Endothelial cell of umbilical vein (primary cell): ENCODE results near the gene FYN. TPM values are rescaled to one million over a fixed set of nuclear protein-coding genes. Genes with fewer than 3 reads are reported as not detected.

ENCODE experiments used
- BruUV-seq: library from RNA; stranded (reverse); fragments of 400-500 nt; replicated peaks from 2 replicates; lab custom pipeline; 2021; lab: Mats Ljungman, UMichigan
- CTCF ChIA-PET: fragments of 300-600, 350-600 bp; sonication (Branson Sonifier 250); formaldehyde crosslinking; loops from one replicate; lab custom pipeline; 2021; ENCODE audit warnings: antibody characterized with exemption, inconsistent platforms; lab: Charles Lee
- POLR2A ChIA-PET: fragments of 300-600, 350-600 bp; sonication (Branson Sonifier 250); formaldehyde crosslinking; loops from one replicate; lab custom pipeline; 2021; ENCODE audit warnings: antibody characterized with exemption, inconsistent platforms; lab: Charles Lee
- DNase-seq: peaks from one replicate; pipeline ENCODE4 v3.0.0-alpha.2; 2011; ENCODE audit warnings: low read depth, low spot score
- FAIRE-seq: peaks from 2 replicates; lab custom pipeline; 2011; peaks lifted over from hg19 to GRCh38; lab: Jason Lieb, UNC
- H2AFZ ChIP-seq: 2 replicates; pipeline ENCODE4 v1.6.0; 2012; ENCODE audit warnings: low read depth, low read length, control low read depth, inconsistent platforms
- H3K27ac ChIP-seq: 2 replicates; pipeline ENCODE4 v1.5.1; 2011; ENCODE audit warnings: low read depth, mild to moderate bottlenecking, control low read depth, low read length, moderate library complexity; ENCODE audit not compliant: insufficient read depth
- H3K27me3 ChIP-seq, 2 experiments: 2 replicates each; pipeline versions ENCODE4 v1.6.0 to v1.6.1; 2011; ENCODE audit warnings: low read length in 2 of 2, mixed read lengths in 1 of 2; ENCODE audit not compliant: control insufficient read depth in 2 of 2, insufficient read depth in 2 of 2
- H3K36me3 ChIP-seq, 2 experiments: 2 replicates in 1 of 2; 3 replicates in 1 of 2; pipeline ENCODE4 v1.5.1; 2011; ENCODE audit warnings: low read length in 2 of 2, mild to moderate bottlenecking in 1 of 2, moderate library complexity in 1 of 2; ENCODE audit not compliant: control insufficient read depth in 2 of 2, insufficient read depth in 2 of 2; ENCODE audit errors: extremely low read depth in 1 of 2
- H3K4me1 ChIP-seq: 3 replicates; pipeline ENCODE4 v1.5.1; 2011; ENCODE audit warnings: mild to moderate bottlenecking, low read length; ENCODE audit not compliant: control insufficient read depth, insufficient read depth; ENCODE audit errors: extremely low read depth
- H3K4me2 ChIP-seq: 2 replicates; pipeline ENCODE4 v1.6.1; 2011; ENCODE audit warnings: low read length, control low read depth, mixed read lengths; ENCODE audit not compliant: insufficient read depth
- H3K4me3 ChIP-seq, 3 experiments: fragments of 200-600 bp in 1 of 3; sonication (generic), shearing (Covaris generic) in 1 of 3; replicated peaks in 1 of 3; 2 replicates each; pipeline ENCODE4 v1.5.1; 2011 to 2016; ENCODE audit warnings: control low read depth in 3 of 3, low read length in 3 of 3, mild to moderate bottlenecking in 2 of 3, inconsistent platforms in 1 of 3, low read depth in 1 of 3, moderate library complexity in 1 of 3; ENCODE audit not compliant: insufficient read depth in 1 of 3
- H3K79me2 ChIP-seq: 2 replicates; pipeline ENCODE4 v1.6.0; 2012; ENCODE audit warnings: low read length, inconsistent platforms; ENCODE audit not compliant: control insufficient read depth, insufficient read depth
- H3K9ac ChIP-seq: replicated peaks from 2 replicates; pipeline ENCODE3; 2011; ENCODE audit warnings: low read length, control low read depth; ENCODE audit not compliant: insufficient read depth; ENCODE audit errors: extremely low read depth
- H3K9me1 ChIP-seq: replicated peaks from 3 replicates; pipeline ENCODE4 v1.6.0; 2011; ENCODE audit warnings: mild to moderate bottlenecking, low read length; ENCODE audit not compliant: control insufficient read depth, insufficient read depth; ENCODE audit errors: extremely low read depth
- H3K9me3 ChIP-seq: replicated peaks from 2 replicates; pipeline ENCODE4 v1.5.1; 2012; ENCODE audit warnings: low read length, inconsistent platforms; ENCODE audit not compliant: control insufficient read depth, insufficient read depth
- H4K20me1 ChIP-seq: replicated peaks from 2 replicates; pipeline ENCODE3; 2011; ENCODE audit warnings: mild to moderate bottlenecking, low read length; ENCODE audit not compliant: control insufficient read depth, insufficient read depth; ENCODE audit errors: extremely low read depth
- EZH2 ChIP-seq: IDR thresholded peaks from 2 replicates; pipeline ENCODE4 v1.6.1; 2012; ENCODE audit warnings: borderline replicate concordance, low read depth, mild to moderate bottlenecking, moderate library complexity, low read length, inconsistent platforms; ENCODE audit not compliant: severe bottlenecking
- FOS ChIP-seq: IDR thresholded peaks from 2 replicates; pipeline ENCODE4 v1.6.1; 2011; ENCODE audit warnings: mild to moderate bottlenecking, low read length, moderate library complexity, borderline replicate concordance; ENCODE audit not compliant: insufficient read depth
- JUN ChIP-seq: IDR thresholded peaks from 2 replicates; pipeline ENCODE4 v1.6.1; 2011; ENCODE audit warnings: borderline replicate concordance, low read depth; ENCODE audit not compliant: insufficient read length, insufficient read depth
- MYC ChIP-seq: IDR thresholded peaks from one replicate; pipeline ENCODE4 v1.6.1; 2011; ENCODE audit warnings: mild to moderate bottlenecking, low read depth, low read length
- POLR2A ChIP-seq: IDR thresholded peaks from 2 replicates; pipeline ENCODE4 v1.6.1; 2012; ENCODE audit warnings: low read depth, mild to moderate bottlenecking, control low read depth, low read length
- POLR2AphosphoS5 ChIP-seq: IDR thresholded peaks from 2 replicates; pipeline ENCODE4 v1.6.1; 2012; ENCODE audit warnings: low read depth, mild to moderate bottlenecking, control low read depth, low read length, moderate library complexity; ENCODE audit not compliant: insufficient read depth
- dilution Hi-C: fragments of 300-500 bp; cut with MboI; formaldehyde crosslinking; loops from one replicate; pipeline ENCODE4 v1.15.0; 2019; ENCODE audit warnings: low sequenced_read_pairs; ENCODE audit not compliant: extremely low pct_ligation_motif_present
- intact Hi-C: fragments of 100-400 bp; cut with micrococcal nuclease; formaldehyde crosslinking; loops from one replicate; pipeline ENCODE4 v1.10.0; 2022
- polyA plus RNA-seq, 4 experiments: library from polyadenylated mRNA; depleted of rRNA in 3 of 4; stranded (reverse) in 3 of 4; unstranded in 1 of 4; fragments of >200 nt; gene quantifications; 2 replicates each; pipeline versions ENCODE4 v1.2.1 to v1.2.3, GENCODE V29; 2011 to 2012; ENCODE audit warnings: missing spikeins in 1 of 4
- total RNA-seq: library from RNA; stranded (reverse); gene quantifications from 2 replicates; pipeline ENCODE4 v1.2.3, GENCODE V29; 2021
- TF ChIP-seq, protein P1 (sequence below): IDR thresholded peaks from 2 replicates; pipeline ENCODE4 v1.6.1; 2011; ENCODE audit not compliant: insufficient read depth, insufficient read length

The FYN gene
- total and polyA plus RNA-seq, 2 donors (not counting 3 experiments of a cell fraction or from before 2014, with no cell fraction given): 69.0 to 143 TPM

DNA sequence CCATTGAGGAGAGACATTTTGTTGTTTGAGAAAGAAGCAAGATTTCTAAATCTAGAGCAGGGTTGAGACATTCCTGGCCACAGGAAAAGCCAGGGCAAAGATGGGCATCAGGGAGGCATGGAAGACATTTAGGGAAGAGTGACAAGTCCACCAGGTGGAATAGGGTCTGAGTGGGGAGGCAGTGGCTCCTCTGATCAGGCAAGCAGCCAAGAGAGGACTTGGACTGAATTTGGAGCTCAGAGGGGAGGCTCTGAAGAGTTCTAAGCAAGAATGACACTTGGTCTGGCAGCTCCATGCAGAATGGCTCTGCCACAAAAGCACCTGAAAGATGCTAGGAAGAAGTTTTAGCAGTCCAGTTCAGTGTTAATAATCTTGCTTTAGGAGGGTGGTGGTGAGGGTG, 120.8 kb downstream of the FYN start:
- H3K27me3 ChIP-seq: no peaks in the 10 kb centered on the region
- no peaks in the 10 kb centered on the region for H3K9me1 ChIP-seq
- H3K4me3 ChIP-seq: no peak overlapping the region
- FAIRE-seq: no peak
- no peak overlapping the region for H2AFZ ChIP-seq
- intact Hi-C loops (no loop called here), dilution Hi-C loops (no loop called here)
- no peak overlapping the region for H3K4me2 ChIP-seq
- H4K20me1 ChIP-seq: no peaks in the 10 kb centered on the region
- no peak for DNase-seq
- POLR2A ChIA-PET: no interaction called here
- no TSS peak for BruUV-seq
- H3K79me2 ChIP-seq: peaks cover 6% of the 10 kb centered on the region
- no peak for TF ChIP-seq EZH2
- TF ChIP-seq FOS: no peak
- TF ChIP-seq POLR2A: no peak
- TF ChIP-seq, protein P1, sequence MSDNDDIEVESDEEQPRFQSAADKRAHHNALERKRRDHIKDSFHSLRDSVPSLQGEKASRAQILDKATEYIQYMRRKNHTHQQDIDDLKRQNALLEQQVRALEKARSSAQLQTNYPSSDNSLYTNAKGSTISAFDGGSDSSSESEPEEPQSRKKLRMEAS: no peak
- no peak for TF ChIP-seq MYC
- TF ChIP-seq JUN: no peak
- TF ChIP-seq POLR2AphosphoS5: no peak
- H3K36me3 ChIP-seq: no peaks in the 10 kb centered on the region
- CTCF ChIA-PET: interaction anchor here (1.5 kb wide), 1 partner anchor 51 kb away, joined by 3 read pairs; no protein-coding TSS in a partner anchor
- H3K9me3 ChIP-seq: no peaks in the 10 kb centered on the region
- H3K27ac ChIP-seq: no peak overlapping the region
- H3K9ac ChIP-seq: no peak overlapping the region
- H3K4me1 ChIP-seq: peaks cover 87% of the 10 kb centered on the region
